SK-N-SH (cell line): ENCODE data around the gene PLB1. TPM values are rescaled to one million over a fixed set of nuclear protein-coding genes. Genes with fewer than 3 reads are reported as not detected.

ENCODE experiments used
- CTCF ChIA-PET: fragments of 300-600, 350-600 bp; formaldehyde crosslinking; extraction: SDS; loops from one replicate; lab custom pipeline; 2021; lab: Yijun Ruan, JAX
- POLR2A ChIA-PET: fragments of 350-600 bp; sonication (Branson Sonifier 250); formaldehyde crosslinking; extraction: SDS; loops from one replicate; lab custom pipeline; 2020; ENCODE audit warnings: antibody characterized with exemption, inconsistent platforms; lab: Yijun Ruan, JAX
- DNase-seq: peaks from one replicate; pipeline ENCODE4 v3.0.0; 2012
- H2AFZ ChIP-seq: fragments of 200-600 bp; sonication (generic); 2 replicates; pipeline ENCODE4 v1.8.1; 2016; ENCODE audit warnings: antibody characterized with exemption, mild to moderate bottlenecking, low read depth
- H3F3A ChIP-seq: fragments of 200-600 bp; sonication (generic); replicated peaks from 2 replicates; pipeline ENCODE3; 2016; ENCODE audit warnings: antibody characterized with exemption, mild to moderate bottlenecking; ENCODE audit not compliant: insufficient read depth
- H3K27ac ChIP-seq, 2 experiments: fragments of 200-500 bp in 1 of 2; fragments of 200-600 bp in 1 of 2; sonication (Bioruptor generic) in 1 of 2; sonication (generic), shearing (Covaris generic) in 1 of 2; 2 replicates each; pipeline versions ENCODE4 v1.5.1 to v1.6.1; 2014 to 2016; ENCODE audit warnings: low read depth in 2 of 2, inconsistent platforms in 1 of 2, low read length in 1 of 2, mild to moderate bottlenecking in 1 of 2, mixed read lengths in 1 of 2
- H3K27me3 ChIP-seq: fragments of 200-600 bp; sonication (generic), shearing (Covaris generic); 2 replicates; pipeline ENCODE4 v1.6.1; 2016; ENCODE audit warnings: mixed run types; ENCODE audit not compliant: insufficient read depth
- H3K36me3 ChIP-seq, 2 experiments: fragments of 200-500 bp in 1 of 2; fragments of 200-600 bp in 1 of 2; sonication (Bioruptor generic) in 1 of 2; sonication (generic) in 1 of 2; replicated peaks in 1 of 2; 2 replicates each; pipeline versions ENCODE3 to v1.5.1; 2014 to 2016; ENCODE audit warnings: low read length in 1 of 2, mild to moderate bottlenecking in 1 of 2; ENCODE audit not compliant: insufficient read depth in 2 of 2, control insufficient read depth in 1 of 2
- H3K4me1 ChIP-seq, 2 experiments: fragments of 200-500 bp in 1 of 2; fragments of 200-600 bp in 1 of 2; sonication (Bioruptor generic) in 1 of 2; sonication (generic), shearing (Covaris generic) in 1 of 2; 2 replicates each; pipeline versions ENCODE4 v1.5.1 to v1.6.1; 2014 to 2016; ENCODE audit warnings: low read depth in 1 of 2, low read length in 1 of 2, mixed run types in 1 of 2; ENCODE audit not compliant: insufficient read depth in 2 of 2, control insufficient read depth in 1 of 2
- H3K4me2 ChIP-seq: fragments of 200-600 bp; sonication (generic), shearing (Covaris generic); 2 replicates; pipeline ENCODE4 v1.6.1; 2017; ENCODE audit warnings: mixed run types
- H3K4me3 ChIP-seq, 2 experiments: fragments of 200-500 bp in 1 of 2; fragments of 200-600 bp in 1 of 2; sonication (Bioruptor generic) in 1 of 2; sonication (generic), shearing (Covaris generic) in 1 of 2; 2 replicates each; pipeline versions ENCODE4 v1.5.1 to v1.8.1; 2014 to 2016; ENCODE audit warnings: low read depth in 2 of 2, inconsistent platforms in 1 of 2, low read length in 1 of 2, mild to moderate bottlenecking in 1 of 2, mixed read lengths in 1 of 2, moderate library complexity in 1 of 2
- H3K79me2 ChIP-seq: fragments of 200-600 bp; sonication (generic); 2 replicates; pipeline ENCODE4 v1.8.1; 2017; ENCODE audit warnings: mild to moderate bottlenecking; ENCODE audit not compliant: insufficient read depth
- H3K9ac ChIP-seq: fragments of 200-600 bp; sonication (generic); 2 replicates; pipeline ENCODE4 v1.6.1; 2017; ENCODE audit warnings: mixed run types
- H3K9me2 ChIP-seq: fragments of 200-600 bp; sonication (generic); 2 replicates; pipeline ENCODE4 v1.6.1; 2017; ENCODE audit warnings: mixed run types
- H3K9me3 ChIP-seq: fragments of 200-600 bp; sonication (generic); 2 replicates; pipeline ENCODE4 v1.6.1; 2017; ENCODE audit warnings: mixed run types, mild to moderate bottlenecking, moderate library complexity
- H4K20me1 ChIP-seq: fragments of 200-600 bp; sonication (generic); 2 replicates; pipeline ENCODE4 v1.6.1; 2017; ENCODE audit warnings: mild to moderate bottlenecking, mixed run types; ENCODE audit not compliant: insufficient read depth
- FOSL2 ChIP-seq: IDR thresholded peaks from 2 replicates; pipeline ENCODE4 v1.4.0; 2012; ENCODE audit warnings: low read depth, mild to moderate bottlenecking, moderate library complexity, borderline replicate concordance
- FOXJ3 ChIP-seq: sonication (generic); formaldehyde crosslinking; IDR thresholded peaks from 2 replicates; pipeline ENCODE4 v1.5.1; 2020; ENCODE audit warnings: mild to moderate bottlenecking, missing genetic modification reagents
- FOXM1 ChIP-seq: IDR thresholded peaks from 2 replicates; pipeline ENCODE4 v1.4.0; 2012; ENCODE audit warnings: low read depth, mild to moderate bottlenecking
- GABPA ChIP-seq: IDR thresholded peaks from 2 replicates; pipeline ENCODE4 v1.4.0; 2012; ENCODE audit warnings: low read depth, mild to moderate bottlenecking
- JUND ChIP-seq: IDR thresholded peaks from 2 replicates; pipeline ENCODE4 v1.4.0; 2012
- PBX3 ChIP-seq: IDR thresholded peaks from 2 replicates; pipeline ENCODE4; 2012
- RAD21 ChIP-seq: IDR thresholded peaks from 2 replicates; pipeline ENCODE4 v1.6.1; 2012; ENCODE audit warnings: mild to moderate bottlenecking, low read length
- REST ChIP-seq: IDR thresholded peaks from 2 replicates; pipeline ENCODE4 v1.6.1; 2012; ENCODE audit warnings: mild to moderate bottlenecking, low read depth, low read length, moderate library complexity
- RFX5 ChIP-seq: IDR thresholded peaks from 2 replicates; pipeline ENCODE4 v1.6.1; 2012; ENCODE audit warnings: mild to moderate bottlenecking, improper control_type of control experiment, low read length
- TCF12 ChIP-seq: IDR thresholded peaks from 2 replicates; pipeline ENCODE4 v1.4.0; 2012
- TEAD4 ChIP-seq: IDR thresholded peaks from 2 replicates; pipeline ENCODE4 v1.4.0; 2012; ENCODE audit warnings: mild to moderate bottlenecking, borderline replicate concordance; ENCODE audit not compliant: insufficient read depth
- USF1 ChIP-seq: IDR thresholded peaks from 2 replicates; pipeline ENCODE4 v1.4.0; 2012; ENCODE audit warnings: low read depth, borderline replicate concordance
- USF2 ChIP-seq: fragments of 150-350 bp; IDR thresholded peaks from 2 replicates; pipeline ENCODE4 v1.6.1; 2017; ENCODE audit warnings: antibody characterized with exemption, low read length, low read depth, borderline replicate concordance
- WGBS: methylation state at CpG from one replicate; pipeline ENCODE4 v1.1.6; 2017; ENCODE audit warnings: low lambda C conversion rate; 5-methylcytosine and 5-hydroxymethylcytosine counted together
- polyA plus RNA-seq, 3 experiments: library from polyadenylated mRNA; depleted of rRNA; stranded (reverse); fragments of >200 nt; gene quantifications; 2 replicates each; pipeline ENCODE4 v1.2.3, GENCODE V29; 2012

The PLB1 gene
- polyA plus RNA-seq, 1 of the 3 experiments (the other 2 are of a cell fraction) = 0.10 TPM

- TF ChIP-seq JUND (no peak), RAD21 (no peak), REST (no peak), FOXM1 (no peak), GABPA (no peak), PBX3 (no peak), RFX5 (no peak), FOSL2 (no peak), FOXJ3 (CRISPR knock-in tag) (no peak), TEAD4 (no peak), USF1 (no peak), USF2 (no peak), TCF12 (no peak)
- POLR2A ChIA-PET = no interaction called here
Observed at GRCh38 chr2:28509361-28509760, 13.5 kb downstream of the PLB1 start.

More at GRCh38 chr2:28509361-28509760, 13.5 kb downstream of the PLB1 start:
- Histone ChIP-seq H3K4me2 (no peak overlapping the region), H3K9me3 (no peaks in the 10 kb centered on the region), H3K9me2 (no peaks in the 10 kb centered on the region), H3K36me3 (no peaks in the 10 kb centered on the region), H2AFZ (no peak overlapping the region), H3K4me3 (no peak overlapping the region), H3K4me1 (peaks cover 0 to 13% of the 10 kb centered on the region in 2 experiments; a peak in 2 of 4 replicates), H3K27me3 (peaks cover 15% of the 10 kb centered on the region; the same call in 1 of the 2 replicates), H4K20me1 (no peaks in the 10 kb centered on the region), H3K79me2 (no peaks in the 10 kb centered on the region), H3K27ac (no peak overlapping the region), H3F3A (no peaks in the 10 kb centered on the region), H3K9ac (no peak overlapping the region)
- no peak for DNase-seq
- WGBS = 17% methylated on average over 1 of the region's 1 CpG
- CTCF ChIA-PET = no interaction called here
